HuH-7.5 (cell line): ENCODE results near the gene RAB11FIP2.

Source experiments
- DNase-seq: peaks from one replicate; pipeline ENCODE4 v3.0.0; 2011; ENCODE audit warnings: low spot score

The RAB11FIP2 gene

GRCh38 chr10:118033905-118034304 lies 12.8 kb downstream of the RAB11FIP2 start:
- no peak for DNase-seq

DNA sequence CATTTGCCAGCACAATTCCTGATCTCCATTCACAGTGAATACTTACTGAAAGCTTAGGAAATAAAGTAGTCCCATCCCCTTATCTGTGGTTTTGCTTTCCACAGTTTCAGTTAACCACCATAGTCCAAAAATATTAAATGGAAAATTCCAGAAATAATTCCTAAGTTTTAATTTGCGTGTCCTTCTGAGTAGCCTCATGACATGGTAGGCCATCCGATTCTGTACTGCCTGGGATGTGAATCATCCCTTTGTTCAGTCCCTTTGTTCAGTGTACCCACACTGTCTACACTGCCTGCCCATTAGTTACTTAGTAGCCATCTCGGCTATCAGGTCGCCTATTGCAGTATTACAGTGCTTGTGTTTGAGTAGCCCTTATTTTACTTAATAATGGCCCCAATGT lies 14.2 kb downstream of the RAB11FIP2 start:
- no peak for DNase-seq

DNA sequence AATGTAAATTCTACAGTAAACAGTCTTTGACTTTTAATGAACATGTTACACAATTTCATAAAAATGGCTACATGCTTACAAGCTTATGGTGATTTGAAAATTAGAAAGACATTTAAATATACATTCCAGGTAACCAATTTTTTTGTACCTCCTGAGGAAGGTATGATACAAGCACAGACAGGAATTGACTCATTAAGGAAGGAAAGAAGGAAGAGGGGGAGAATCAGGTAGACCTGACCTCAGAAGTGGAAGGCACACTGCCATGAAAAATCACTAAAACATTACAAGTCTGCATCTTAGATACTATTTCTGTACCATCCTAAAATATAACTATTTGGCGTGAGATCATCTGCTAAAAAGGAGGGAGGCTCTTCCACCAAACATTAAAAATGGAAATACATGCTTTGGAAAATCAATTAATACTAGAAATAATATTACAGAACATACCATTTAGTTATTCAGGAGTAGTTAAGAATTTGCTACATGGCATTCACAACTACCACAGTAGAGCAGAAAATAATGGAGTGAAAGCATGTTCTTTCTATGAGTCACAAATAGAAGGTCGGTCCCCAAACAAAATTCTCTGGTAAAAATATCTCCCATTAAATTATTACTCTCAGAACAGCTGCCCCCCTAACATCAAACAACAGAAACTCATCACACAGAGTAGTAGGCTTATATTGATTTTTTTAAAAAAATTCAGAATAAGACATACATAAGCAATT lies 15.2 kb downstream of the RAB11FIP2 start:
- DNase-seq = no peak

- no peak for DNase-seq
Measured at GRCh38 chr10:118028619-118029018, 18.1 kb downstream of the RAB11FIP2 start.

DNA sequence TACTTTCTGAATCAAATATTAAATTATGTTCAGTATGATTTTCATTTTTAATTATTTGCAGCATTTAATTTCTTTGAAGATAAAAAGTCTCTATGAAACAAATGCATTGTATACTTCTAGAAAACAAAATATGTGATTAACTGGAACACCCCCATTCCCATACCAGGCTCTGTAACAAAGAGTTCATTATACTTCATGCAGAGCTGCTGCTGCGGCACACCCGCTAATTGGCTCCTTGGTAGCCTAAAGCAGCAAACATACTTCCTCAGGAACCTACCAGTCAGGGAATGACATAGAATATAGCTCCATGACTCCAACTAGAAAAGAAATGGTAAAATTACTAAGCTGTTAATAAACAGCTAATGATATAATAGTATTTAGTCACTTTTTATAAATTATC lies 19.3 kb downstream of the RAB11FIP2 start:
- DNase-seq = no peak

- DNase-seq = no peak
Measured at GRCh38 chr10:118026936-118027335, 19.8 kb downstream of the RAB11FIP2 start.

DNA sequence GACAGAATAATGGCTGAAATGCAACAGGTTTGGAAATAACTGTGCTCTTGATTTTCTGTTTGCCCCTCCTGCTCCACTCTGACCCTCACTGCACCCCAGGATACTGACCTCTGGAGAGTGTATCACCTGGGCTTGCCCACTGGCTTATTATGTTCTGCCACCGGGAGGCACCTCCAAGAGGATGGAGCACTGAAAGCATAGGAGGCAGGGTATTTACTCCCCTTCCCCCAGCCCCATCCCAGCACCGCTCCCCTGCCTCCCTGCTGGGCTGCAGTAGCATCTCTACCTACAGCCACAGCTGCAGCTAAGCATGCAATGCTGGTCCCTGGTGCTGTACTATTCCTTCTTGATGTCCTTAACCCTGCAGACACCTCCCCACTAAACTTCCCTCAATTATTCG lies 26.4 kb downstream of the RAB11FIP2 start:
- DNase-seq = no peak

DNA sequence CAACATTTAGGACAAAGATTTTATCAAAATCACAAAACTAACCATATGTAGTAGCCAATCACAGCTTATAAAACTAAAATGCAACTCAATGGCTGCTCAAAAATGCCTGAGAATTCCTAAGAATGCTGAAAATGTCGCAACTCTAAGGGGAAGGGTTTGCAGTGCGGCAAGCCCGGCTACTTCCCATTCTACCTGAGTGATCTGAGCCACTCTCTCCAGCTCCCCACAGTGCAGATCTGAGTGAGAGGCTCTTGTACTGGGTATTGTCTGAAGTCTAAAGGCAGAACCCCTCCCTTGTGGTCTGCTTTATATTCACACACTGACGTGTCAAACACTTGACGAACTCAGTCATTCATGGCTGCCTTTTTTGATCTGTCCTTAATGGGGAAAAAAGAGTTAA lies 28.9 kb downstream of the RAB11FIP2 start:
- no peak for DNase-seq

DNA sequence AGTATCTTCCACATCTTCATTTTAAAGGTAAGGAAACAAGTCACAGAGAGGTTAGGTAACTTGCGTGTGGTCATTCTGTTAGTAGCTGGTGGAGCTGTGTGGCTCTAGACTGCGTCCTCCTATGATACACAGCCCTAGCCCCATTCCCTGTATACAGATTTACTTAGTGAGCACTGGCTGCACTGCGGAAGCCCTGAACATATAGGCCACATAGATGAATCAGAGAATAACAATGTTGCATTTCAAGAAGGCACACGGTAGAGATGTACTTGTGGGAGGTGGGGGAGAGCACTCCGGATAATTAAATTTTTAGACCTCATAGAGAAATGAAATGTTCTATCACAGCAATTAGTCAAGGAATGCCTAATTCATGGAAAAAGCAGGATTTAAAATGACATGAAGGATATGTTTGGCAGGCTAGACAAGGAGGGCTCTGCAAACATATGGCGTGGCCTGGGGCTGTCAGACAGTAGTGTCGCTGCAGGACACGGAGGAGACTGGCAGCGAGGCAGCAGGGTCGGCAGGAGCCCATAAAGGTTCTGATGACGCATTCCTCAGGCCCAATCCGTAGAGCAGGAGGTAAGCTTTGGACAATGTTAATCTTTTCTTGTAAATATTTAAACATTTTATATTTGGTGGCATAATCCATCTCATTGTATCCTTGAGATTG lies 29.5 kb downstream of the RAB11FIP2 start:
- no peak for DNase-seq

DNA sequence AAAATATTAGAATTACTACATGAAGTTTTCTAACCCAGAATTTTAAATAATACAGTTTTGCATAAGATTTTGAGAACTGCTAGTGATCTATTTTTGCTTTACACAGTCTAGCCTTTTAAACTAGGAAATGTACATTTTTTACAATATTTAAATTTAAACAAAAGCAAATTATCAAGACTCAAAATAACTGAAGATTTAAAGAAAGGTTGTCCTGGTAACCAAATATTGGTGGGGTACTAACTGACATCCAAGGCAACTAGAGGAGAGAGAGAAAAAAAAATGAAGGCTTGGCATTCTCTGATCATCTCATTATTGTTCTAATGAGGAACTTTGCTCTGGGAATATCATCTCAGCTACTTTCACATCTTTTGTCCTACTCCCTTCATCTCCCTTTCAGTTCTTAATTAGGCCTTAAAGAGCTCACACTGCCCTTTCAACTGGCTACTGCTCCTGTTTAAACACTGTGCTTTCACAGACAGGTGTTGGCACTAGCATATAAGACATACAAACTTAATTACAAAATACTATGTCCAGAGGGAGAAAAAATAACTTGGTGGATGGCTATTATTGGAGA lies 33.7 kb downstream of the RAB11FIP2 start:
- no peak for DNase-seq

- no peak for DNase-seq
Measured at GRCh38 chr10:118007773-118008172, 39.0 kb downstream of the RAB11FIP2 start.

DNA sequence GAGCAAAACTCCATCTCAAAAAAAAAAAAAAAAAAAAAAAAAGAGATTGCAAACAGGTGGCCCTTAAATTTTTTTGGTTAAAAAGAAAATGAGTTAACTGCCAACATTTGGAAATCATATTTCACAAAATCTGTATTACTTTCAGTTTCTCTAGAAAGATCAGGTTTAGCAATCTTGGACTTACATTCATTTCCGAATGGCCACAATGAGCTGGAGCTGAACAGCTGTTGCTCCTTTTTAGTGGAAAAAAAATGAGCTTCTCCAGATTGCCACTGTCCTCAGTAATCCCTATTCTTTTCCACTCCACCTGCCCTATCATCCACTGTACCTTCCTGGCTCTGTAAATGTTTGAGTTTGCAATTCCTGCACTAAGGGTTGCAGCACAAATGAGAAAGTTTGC lies 43.6 kb downstream of the RAB11FIP2 start:
- no peak for DNase-seq

DNA sequence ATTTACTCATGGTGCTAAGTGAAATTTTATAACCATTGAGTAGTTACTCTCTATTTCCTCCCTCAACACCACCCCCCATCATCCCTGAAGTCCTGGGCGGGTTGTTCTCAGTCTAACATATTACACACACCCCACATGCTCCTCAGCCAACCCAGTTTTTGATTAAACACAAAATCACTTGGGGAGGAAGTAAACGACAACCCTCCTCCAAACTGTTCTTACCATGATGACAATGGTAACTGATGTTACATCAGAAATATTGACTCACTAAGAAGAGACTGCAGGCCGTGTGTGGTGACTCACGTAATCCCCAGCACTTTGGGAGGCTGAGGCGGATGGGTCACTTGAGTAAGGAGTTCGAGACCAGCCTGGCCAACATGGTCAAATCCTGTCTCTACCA lies 44.2 kb downstream of the RAB11FIP2 start:
- no peak for DNase-seq

GRCh38 chr10:117997673-117998072 lies 49.1 kb downstream of the RAB11FIP2 start:
- no peak for DNase-seq

GRCh38 chr10:117996709-117997108 lies 50.0 kb downstream of the RAB11FIP2 start:
- no peak for DNase-seq

DNA sequence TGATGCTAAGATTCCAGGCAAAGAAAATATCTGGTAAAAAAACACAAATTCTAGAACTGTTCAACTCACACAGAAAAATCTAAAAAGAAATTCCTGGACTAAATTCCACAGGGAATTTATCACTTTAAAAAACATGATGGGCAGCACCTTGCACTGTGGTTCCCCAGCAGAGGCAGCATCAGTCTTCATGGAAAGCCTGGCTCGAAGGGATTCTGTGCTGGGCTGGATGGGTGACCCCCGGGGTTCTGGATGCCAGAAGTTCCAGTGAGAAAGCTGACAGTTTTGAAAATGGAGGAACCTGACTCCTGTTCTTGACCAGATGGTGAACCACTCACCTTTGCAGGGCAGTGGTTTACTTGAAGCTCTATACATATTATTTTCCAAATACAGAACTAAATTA lies 52.0 kb downstream of the RAB11FIP2 start:
- DNase-seq = no peak

GRCh38 chr10:117993166-117993565 lies 53.6 kb downstream of the RAB11FIP2 start:
- no peak for DNase-seq

DNA sequence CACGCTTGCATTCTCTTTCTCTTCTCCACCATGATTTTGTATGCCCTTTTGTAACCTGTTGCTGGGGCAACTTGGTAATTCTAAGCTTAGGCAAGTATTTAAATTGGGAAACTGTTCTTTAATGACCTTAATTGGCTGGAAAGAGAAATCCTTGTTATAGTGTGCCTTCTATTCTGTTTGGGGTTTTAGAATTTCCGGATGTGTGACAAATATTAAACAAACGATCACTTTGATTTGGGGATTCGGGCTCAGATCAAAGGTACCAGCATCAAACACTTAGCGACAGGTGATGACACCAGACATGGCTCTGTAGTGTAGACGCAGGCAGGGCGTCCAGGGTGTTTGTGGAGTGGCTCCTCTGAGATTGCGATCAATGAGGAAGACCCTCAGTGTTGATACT lies 55.0 kb downstream of the RAB11FIP2 start:
- no peak for DNase-seq

DNA sequence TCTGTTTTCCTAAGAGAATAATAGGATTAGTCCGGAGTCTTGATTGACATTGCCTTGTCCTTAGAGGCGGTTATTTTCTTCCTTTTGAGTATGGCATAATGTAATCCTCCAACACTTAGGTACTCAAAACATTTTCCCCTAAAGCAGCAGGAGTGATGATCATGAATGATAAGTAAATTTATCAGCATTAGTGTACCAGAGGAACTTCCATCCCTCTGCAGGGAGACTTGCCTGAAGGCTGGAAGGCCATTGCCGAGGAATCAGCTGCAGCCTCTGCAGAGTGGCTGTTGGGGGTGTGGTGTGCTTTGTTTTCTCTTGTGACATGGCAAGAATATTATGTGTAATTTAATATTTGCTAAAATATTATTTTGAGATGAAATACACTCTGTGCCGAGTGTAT lies 56.8 kb downstream of the RAB11FIP2 start:
- no peak for DNase-seq

DNA sequence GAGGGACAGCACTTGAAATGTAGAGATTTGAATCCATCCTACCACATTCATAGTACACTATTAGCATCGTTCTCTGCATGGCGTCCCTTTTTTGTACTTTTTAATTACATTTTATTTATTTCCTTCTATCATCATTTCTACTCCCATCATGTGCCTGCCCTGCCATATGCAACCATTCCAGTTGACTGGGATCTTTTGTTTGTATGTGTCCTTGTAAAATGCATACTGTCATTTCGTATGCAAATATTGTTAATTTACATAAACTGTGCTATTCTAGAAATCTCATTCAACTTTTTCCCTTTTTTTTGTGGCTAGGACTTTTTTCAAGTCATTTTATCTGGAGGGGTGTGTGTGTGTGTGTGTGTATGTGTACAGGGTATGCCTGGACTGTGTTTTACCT lies 57.9 kb downstream of the RAB11FIP2 start:
- DNase-seq = no peak

DNA sequence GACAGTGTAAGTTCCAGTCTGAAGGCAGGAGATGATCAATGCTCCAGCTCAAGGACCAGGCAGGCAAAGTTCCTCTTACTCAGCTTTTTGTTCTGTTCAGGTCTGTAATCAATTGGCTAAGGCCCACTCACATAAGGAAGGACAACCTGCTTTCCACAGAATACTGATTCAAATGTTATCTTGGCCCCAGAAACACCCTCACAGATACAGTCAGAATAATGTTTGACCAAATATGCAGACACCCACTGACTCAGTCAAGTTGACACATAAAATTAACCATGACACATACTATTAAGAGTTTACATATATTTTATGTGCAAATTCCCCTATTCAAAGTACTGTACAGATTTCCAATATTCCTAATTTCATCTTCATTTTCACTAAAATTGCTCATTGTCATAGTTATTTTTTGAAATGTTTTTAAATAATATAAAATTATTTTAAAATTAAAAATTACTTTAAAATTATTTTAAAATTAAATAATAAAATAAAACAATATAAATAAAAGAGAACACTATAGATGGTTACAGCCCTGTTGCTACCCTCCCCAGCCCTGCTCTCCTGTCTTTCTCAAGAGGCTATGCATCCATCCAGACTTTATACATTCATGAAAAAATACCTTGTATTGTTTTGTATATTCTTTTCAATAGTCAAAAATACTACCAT lies 59.4 kb downstream of the RAB11FIP2 start:
- DNase-seq = no peak

- DNase-seq = no peak
Measured at GRCh38 chr10:117983961-117984360, 62.8 kb downstream of the RAB11FIP2 start.
